Measurements from ENCODE around the gene TANGO2.

TANGO2 gene

DNA sequence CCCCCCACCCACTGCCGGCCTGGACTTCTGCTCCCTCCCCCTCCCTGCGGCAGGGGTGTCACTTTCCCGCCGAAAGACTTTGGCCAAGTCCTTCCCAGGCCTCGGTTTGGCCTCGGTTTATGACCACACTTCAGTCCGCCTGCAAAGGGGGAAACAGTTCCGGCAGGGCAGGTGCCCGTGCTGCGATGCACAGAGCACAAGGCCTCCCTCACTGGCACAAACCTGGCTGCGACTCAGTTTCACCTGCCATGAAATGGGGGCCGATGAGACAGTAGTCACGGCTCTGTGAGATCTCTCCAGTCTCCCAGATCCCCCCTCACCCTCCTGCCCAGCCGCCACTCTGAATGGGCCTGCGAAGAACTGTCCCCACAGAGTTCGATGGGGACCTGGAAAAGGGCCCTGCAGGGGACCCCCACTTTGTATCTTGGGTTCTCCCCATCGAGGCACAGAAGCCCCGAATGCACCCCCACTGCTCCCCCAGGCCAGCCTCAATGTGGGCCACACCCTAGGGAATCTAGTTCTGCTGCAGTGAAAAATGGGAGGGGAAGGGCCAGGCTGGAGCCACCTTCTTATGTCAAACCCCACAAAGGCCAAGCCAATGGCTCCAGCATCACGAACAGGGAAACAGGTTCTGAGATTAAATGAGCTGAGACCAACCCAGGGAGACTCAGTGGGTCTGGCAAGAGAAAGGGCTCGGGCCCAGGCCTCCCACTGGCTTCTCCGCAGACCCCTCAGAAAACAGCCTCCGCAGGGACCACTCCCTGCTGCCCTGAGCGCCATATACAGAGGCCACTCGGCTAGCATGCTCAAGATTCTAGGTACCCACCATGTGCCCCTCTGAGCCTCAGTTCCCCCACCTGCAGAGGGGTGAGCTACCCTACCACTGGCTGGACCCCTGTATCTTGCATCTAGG is 33.3 kb upstream of the TANGO2 start:
- Histone ChIP-seq H3K27me3 (ENCODE audit: control insufficient read depth in 1 of 2, insufficient read depth in 1 of 2, low read length in 2 of 2) (peaks cover 0 to 2% of the 10 kb centered on the region in 2 experiments), H2BK120ac (ENCODE audit: low read depth, low read length) (no peak overlapping the region), H3K4me2 (ENCODE audit: low read length, poor library complexity, severe bottlenecking) (no peak overlapping the region), H4K91ac (ENCODE audit: low read length) (no peak overlapping the region), H3K9me3 (ENCODE audit: control insufficient read depth, low read length) (no peaks in the 10 kb centered on the region), H3K27ac (ENCODE audit: low read length, poor library complexity, severe bottlenecking) (no peak overlapping the region), H3K79me1 (replicated peaks; ENCODE audit: low read length, poor library complexity, severe bottlenecking) (peaks cover 30% of the 10 kb centered on the region), H3K23ac (ENCODE audit: low read length in 2 of 2) (no peak overlapping the region), H3K9ac (ENCODE audit: low read length) (no peak overlapping the region), H2BK5ac (ENCODE audit: low read depth, low read length, poor library complexity, severe bottlenecking) (no peak overlapping the region), H3K18ac (ENCODE audit: low read depth in 1 of 2, low read length in 2 of 2) (no peak overlapping the region), H3K14ac (ENCODE audit: low read length in 2 of 2) (no peak overlapping the region), H2BK12ac (ENCODE audit: low read length in 2 of 2) (no peak overlapping the region), H2BK15ac (ENCODE audit: low read depth, poor library complexity, severe bottlenecking) (no peak overlapping the region), H4K8ac (ENCODE audit: low read length) (no peak overlapping the region), H2AK5ac (ENCODE audit: low read length, severe bottlenecking) (no peak overlapping the region), H3K4ac (ENCODE audit: low read depth in 1 of 2, low read length in 2 of 2) (no peak overlapping the region), H3K4me1 (ENCODE audit: control insufficient read depth, insufficient read depth, low read depth, low read length) (peaks cover 55% of the 10 kb centered on the region), H2AFZ (ENCODE audit: low read depth, low read length) (no peak overlapping the region), H3K4me3 (ENCODE audit: insufficient read depth in 1 of 2, low read depth in 1 of 2, low read length in 2 of 2) (no peak overlapping the region), H3K36me3 (ENCODE audit: control insufficient read depth in 1 of 2, insufficient read depth in 2 of 2, low read depth in 1 of 2, low read length in 2 of 2) (peaks cover 0 to 4% of the 10 kb centered on the region in 2 experiments)
- WGBS: 72% methylated on average over 24 of the region's 24 CpGs
- no peak for DNase-seq

DNA sequence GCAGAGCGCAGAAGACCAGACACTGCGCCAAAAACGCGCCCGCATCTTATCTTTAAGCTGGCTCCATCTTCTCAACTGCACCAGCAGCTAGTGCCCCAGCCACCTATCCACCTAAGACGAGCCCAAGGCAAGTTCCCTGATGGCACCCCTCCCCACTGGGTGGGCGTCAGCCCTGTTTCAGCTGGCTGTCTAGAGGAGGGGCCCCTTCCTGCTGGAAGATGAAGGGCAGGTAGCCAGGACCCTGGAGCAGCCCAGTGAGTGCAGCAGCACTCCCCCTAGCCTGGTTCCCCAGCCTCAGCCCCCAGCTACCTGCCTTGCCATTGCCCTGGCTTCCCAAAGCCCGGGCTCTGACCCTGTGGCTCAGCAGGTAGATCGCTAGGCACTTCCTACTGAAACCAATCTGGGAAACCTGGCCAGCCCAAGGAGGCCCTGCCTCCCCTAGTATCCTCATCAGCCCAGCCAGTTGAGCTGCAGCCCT is 32.5 kb upstream of the TANGO2 start:
- H3K9me3 ChIP-seq (ENCODE audit: control insufficient read depth, low read length): no peaks in the 10 kb centered on the region
- H3K14ac ChIP-seq (ENCODE audit: low read length in 2 of 2): no peak overlapping the region
- H2AFZ ChIP-seq (ENCODE audit: low read depth, low read length): no peak overlapping the region
- no peak for DNase-seq
- H4K8ac ChIP-seq (ENCODE audit: low read length): no peak overlapping the region
- no peak overlapping the region for H3K27ac ChIP-seq (ENCODE audit: low read length, poor library complexity, severe bottlenecking)
- no peak overlapping the region for H3K9ac ChIP-seq (ENCODE audit: low read length)
- H3K79me1 ChIP-seq (replicated peaks; ENCODE audit: low read length, poor library complexity, severe bottlenecking): peaks cover 23% of the 10 kb centered on the region
- no peak overlapping the region for H3K18ac ChIP-seq (ENCODE audit: low read depth in 1 of 2, low read length in 2 of 2)
- H3K4me1 ChIP-seq (ENCODE audit: control insufficient read depth, insufficient read depth, low read depth, low read length): peaks cover 49% of the 10 kb centered on the region
- H3K4me2 ChIP-seq (ENCODE audit: low read length, poor library complexity, severe bottlenecking): no peak overlapping the region
- peaks cover 0 to 2% of the 10 kb centered on the region in 2 experiments for H3K27me3 ChIP-seq (ENCODE audit: control insufficient read depth in 1 of 2, insufficient read depth in 1 of 2, low read length in 2 of 2)
- H3K4ac ChIP-seq (ENCODE audit: low read depth in 1 of 2, low read length in 2 of 2): no peak overlapping the region
- H4K91ac ChIP-seq (ENCODE audit: low read length): no peak overlapping the region
- no peak overlapping the region for H2BK12ac ChIP-seq (ENCODE audit: low read length in 2 of 2)
- no peaks in the 10 kb centered on the region for H3K36me3 ChIP-seq (ENCODE audit: control insufficient read depth in 1 of 2, insufficient read depth in 2 of 2, low read depth in 1 of 2, low read length in 2 of 2)
- no peak overlapping the region for H2BK5ac ChIP-seq (ENCODE audit: low read depth, low read length, poor library complexity, severe bottlenecking)
- H3K23ac ChIP-seq (ENCODE audit: low read length in 2 of 2): no peak overlapping the region
- H2BK120ac ChIP-seq (ENCODE audit: low read depth, low read length): no peak overlapping the region
- no peak overlapping the region for H3K4me3 ChIP-seq (ENCODE audit: insufficient read depth in 1 of 2, low read depth in 1 of 2, low read length in 2 of 2)
- no peak overlapping the region for H2BK15ac ChIP-seq (ENCODE audit: low read depth, poor library complexity, severe bottlenecking)
- WGBS: 86% methylated on average over 9 of the region's 9 CpGs
- no peak overlapping the region for H2AK5ac ChIP-seq (ENCODE audit: low read length, severe bottlenecking)

DNA sequence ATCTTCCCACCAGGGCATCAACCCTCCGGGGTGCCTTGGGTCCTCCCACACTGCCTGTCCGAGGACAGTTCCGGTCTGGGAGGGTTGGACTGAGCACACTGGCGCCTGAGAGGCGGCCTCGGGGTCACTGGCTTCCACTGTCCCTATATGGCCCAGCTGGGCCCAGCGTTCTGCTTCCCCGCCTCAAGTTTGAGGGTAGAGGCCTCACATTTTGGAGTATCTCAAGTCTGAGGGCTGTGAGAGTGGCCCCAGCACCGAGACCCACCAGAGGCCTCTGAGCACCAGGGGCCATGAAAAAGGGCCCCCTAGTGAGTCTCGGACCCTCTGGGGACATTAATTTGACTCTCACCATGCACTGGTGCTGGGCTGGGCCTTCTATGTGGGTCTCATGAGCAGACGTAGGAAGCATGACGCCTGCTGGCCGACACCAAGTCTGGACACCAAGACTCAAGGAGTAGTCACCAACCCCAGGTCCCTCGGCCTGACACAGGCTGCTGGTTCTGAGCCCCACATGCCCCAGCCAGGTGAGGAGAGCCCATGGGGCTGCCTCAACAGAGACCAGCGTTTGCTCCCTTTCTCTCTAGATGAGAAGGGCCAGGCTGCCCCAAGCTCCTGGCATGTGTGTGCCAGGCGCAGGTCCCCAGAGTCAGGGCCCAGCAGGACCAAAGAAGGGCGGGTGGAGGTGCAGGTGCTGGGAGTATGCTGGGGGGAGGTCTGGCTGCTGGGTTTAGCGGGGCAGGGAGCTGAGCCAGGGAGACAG is 31.8 kb upstream of the TANGO2 start:
- peaks cover 41% of the 10 kb centered on the region for H3K4me1 ChIP-seq (ENCODE audit: control insufficient read depth, insufficient read depth, low read depth, low read length)
- H4K8ac ChIP-seq (ENCODE audit: low read length): no peak overlapping the region
- no peak overlapping the region for H2AFZ ChIP-seq (ENCODE audit: low read depth, low read length)
- no peak for DNase-seq
- 92% methylated on average over 17 of the region's 18 CpGs for WGBS
- H2BK12ac ChIP-seq (ENCODE audit: low read length in 2 of 2): no peak overlapping the region
- H3K9ac ChIP-seq (ENCODE audit: low read length): no peak overlapping the region
- no peak overlapping the region for H2BK5ac ChIP-seq (ENCODE audit: low read depth, low read length, poor library complexity, severe bottlenecking)
- H3K9me3 ChIP-seq (ENCODE audit: control insufficient read depth, low read length): no peaks in the 10 kb centered on the region
- H3K4me3 ChIP-seq (ENCODE audit: insufficient read depth in 1 of 2, low read depth in 1 of 2, low read length in 2 of 2): no peak overlapping the region
- no peak overlapping the region for H3K23ac ChIP-seq (ENCODE audit: low read length in 2 of 2)
- no peak overlapping the region for H2BK120ac ChIP-seq (ENCODE audit: low read depth, low read length)
- H3K79me1 ChIP-seq (replicated peaks; ENCODE audit: low read length, poor library complexity, severe bottlenecking): peaks cover 19% of the 10 kb centered on the region
- no peaks in the 10 kb centered on the region for H3K36me3 ChIP-seq (ENCODE audit: control insufficient read depth in 1 of 2, insufficient read depth in 2 of 2, low read depth in 1 of 2, low read length in 2 of 2)
- H3K27ac ChIP-seq (ENCODE audit: low read length, poor library complexity, severe bottlenecking): no peak overlapping the region
- H3K27me3 ChIP-seq (ENCODE audit: control insufficient read depth in 1 of 2, insufficient read depth in 1 of 2, low read length in 2 of 2): peaks cover 0 to 2% of the 10 kb centered on the region in 2 experiments
- no peak overlapping the region for H2AK5ac ChIP-seq (ENCODE audit: low read length, severe bottlenecking)
- H4K91ac ChIP-seq (ENCODE audit: low read length): no peak overlapping the region
- no peak overlapping the region for H3K18ac ChIP-seq (ENCODE audit: low read depth in 1 of 2, low read length in 2 of 2)
- H3K14ac ChIP-seq (ENCODE audit: low read length in 2 of 2): no peak overlapping the region
- H3K4ac ChIP-seq (ENCODE audit: low read depth in 1 of 2, low read length in 2 of 2): no peak overlapping the region
- no peak overlapping the region for H2BK15ac ChIP-seq (ENCODE audit: low read depth, poor library complexity, severe bottlenecking)
- no peak overlapping the region for H3K4me2 ChIP-seq (ENCODE audit: low read length, poor library complexity, severe bottlenecking)

DNA sequence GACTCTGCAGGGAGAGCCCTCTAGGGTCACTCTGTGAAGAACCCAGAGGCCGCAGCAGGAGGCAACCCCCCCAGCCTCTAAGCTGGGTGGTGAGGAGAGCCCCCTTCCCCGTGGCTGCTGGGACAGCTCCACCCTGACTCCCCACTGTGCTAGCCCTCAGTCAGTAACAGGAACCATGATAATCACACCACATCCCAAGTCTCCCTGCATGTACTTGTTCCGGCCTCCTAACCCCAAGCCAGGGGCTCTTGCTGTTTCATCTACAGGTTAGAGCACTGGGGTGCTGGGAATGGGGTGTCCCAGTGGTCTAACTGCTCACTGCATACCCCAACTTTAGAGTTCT is 31.2 kb upstream of the TANGO2 start:
- 76% methylated on average over 3 of the region's 3 CpGs for WGBS
- H3K9ac ChIP-seq (ENCODE audit: low read length): no peak overlapping the region

More for the DNA sequence above, 31.2 kb upstream of the TANGO2 start:
- Histone ChIP-seq H3K4me2 (ENCODE audit: low read length, poor library complexity, severe bottlenecking) (no peak overlapping the region), H3K4me3 (ENCODE audit: insufficient read depth in 1 of 2, low read depth in 1 of 2, low read length in 2 of 2) (no peak overlapping the region), H3K36me3 (ENCODE audit: control insufficient read depth in 1 of 2, insufficient read depth in 2 of 2, low read depth in 1 of 2, low read length in 2 of 2) (no peaks in the 10 kb centered on the region), H4K91ac (ENCODE audit: low read length) (no peak overlapping the region), H3K27me3 (ENCODE audit: control insufficient read depth in 1 of 2, insufficient read depth in 1 of 2, low read length in 2 of 2) (peaks cover 0 to 2% of the 10 kb centered on the region in 2 experiments), H3K79me1 (replicated peaks; ENCODE audit: low read length, poor library complexity, severe bottlenecking) (peaks cover 15% of the 10 kb centered on the region), H3K27ac (ENCODE audit: low read length, poor library complexity, severe bottlenecking) (no peak overlapping the region), H3K4me1 (ENCODE audit: control insufficient read depth, insufficient read depth, low read depth, low read length) (peaks cover 36% of the 10 kb centered on the region), H2AK5ac (ENCODE audit: low read length, severe bottlenecking) (no peak overlapping the region), H3K23ac (ENCODE audit: low read length in 2 of 2) (no peak overlapping the region), H3K18ac (ENCODE audit: low read depth in 1 of 2, low read length in 2 of 2) (no peak overlapping the region), H2BK12ac (ENCODE audit: low read length in 2 of 2) (no peak overlapping the region), H3K4ac (ENCODE audit: low read depth in 1 of 2, low read length in 2 of 2) (no peak overlapping the region), H3K9me3 (ENCODE audit: control insufficient read depth, low read length) (no peaks in the 10 kb centered on the region), H2BK5ac (ENCODE audit: low read depth, low read length, poor library complexity, severe bottlenecking) (no peak overlapping the region), H2BK15ac (ENCODE audit: low read depth, poor library complexity, severe bottlenecking) (no peak overlapping the region), H2BK120ac (ENCODE audit: low read depth, low read length) (no peak overlapping the region), H4K8ac (ENCODE audit: low read length) (no peak overlapping the region), H3K14ac (ENCODE audit: low read length in 2 of 2) (no peak overlapping the region), H2AFZ (ENCODE audit: low read depth, low read length) (no peak overlapping the region)
- no peak for DNase-seq

Measured in mesenchymal stem cell (in vitro differentiated cells and primary cell).